ENCODE measurements around the gene DUSP16.

GRCh38 chr12:12433203-12433731 lies 129.4 kb downstream of the DUSP16 start:
- TF ChIP-seq CTCF (conservative IDR thresholded peaks at IDR 0.05; ENCODE audit: low read depth in 2 of 2) (no peak), EZH2phosphoT487 (IDR thresholded peaks at IDR 0.05; ENCODE audit: unreplicated experiment) (no peak), POLR2AphosphoS5 (IDR thresholded peaks at IDR 0.05; ENCODE audit: low read depth) (no peak), EZH2 (IDR thresholded peaks at IDR 0.05; ENCODE audit: low read depth, unreplicated experiment) (no peak), REST (IDR thresholded peaks at IDR 0.05; ENCODE audit: unreplicated experiment) (no peak), JUNB (IDR thresholded peaks at IDR 0.05; ENCODE audit: unreplicated experiment) (no peak), ZNF331 (CRISPR knock-in tag; IDR thresholded peaks at IDR 0.05; ENCODE audit: low read depth) (no peak), STAT1 (IDR thresholded peaks at IDR 0.05; ENCODE audit: unreplicated experiment) (no peak), CREB1 (CRISPR knock-in tag; IDR thresholded peaks at IDR 0.05; ENCODE audit: low read depth) (no peak), ZNF462 (CRISPR knock-in tag; IDR thresholded peaks at IDR 0.05) (no peak), ETS1 (IDR thresholded peaks at IDR 0.05) (no peak), NANOG (IDR thresholded peaks at IDR 0.05; ENCODE audit: borderline replicate concordance) (no peak)

Measured in GM23338 (cell line).